Measurements from ENCODE around the gene RTN4R.

DNA sequence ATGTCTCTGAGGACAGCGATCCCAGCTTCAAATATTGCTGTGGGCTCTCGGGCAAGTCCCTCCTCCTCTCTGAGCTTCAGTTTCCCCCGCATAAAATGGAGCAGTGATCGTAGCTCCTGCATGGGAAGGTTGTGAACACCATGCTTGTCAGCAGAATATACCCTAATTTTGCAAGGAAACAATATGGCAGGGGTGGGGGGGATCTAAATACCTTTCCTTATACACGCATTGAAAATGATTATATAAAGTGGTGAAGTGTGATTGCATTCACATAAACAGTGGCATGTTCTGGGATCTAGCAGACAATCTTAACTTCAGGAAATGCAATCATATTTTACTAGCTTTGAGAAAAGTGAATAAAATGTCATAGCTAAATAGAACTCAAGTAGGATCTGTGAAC is 24.0 kb upstream of the RTN4R start:
- TF ChIP-seq, protein P1, sequence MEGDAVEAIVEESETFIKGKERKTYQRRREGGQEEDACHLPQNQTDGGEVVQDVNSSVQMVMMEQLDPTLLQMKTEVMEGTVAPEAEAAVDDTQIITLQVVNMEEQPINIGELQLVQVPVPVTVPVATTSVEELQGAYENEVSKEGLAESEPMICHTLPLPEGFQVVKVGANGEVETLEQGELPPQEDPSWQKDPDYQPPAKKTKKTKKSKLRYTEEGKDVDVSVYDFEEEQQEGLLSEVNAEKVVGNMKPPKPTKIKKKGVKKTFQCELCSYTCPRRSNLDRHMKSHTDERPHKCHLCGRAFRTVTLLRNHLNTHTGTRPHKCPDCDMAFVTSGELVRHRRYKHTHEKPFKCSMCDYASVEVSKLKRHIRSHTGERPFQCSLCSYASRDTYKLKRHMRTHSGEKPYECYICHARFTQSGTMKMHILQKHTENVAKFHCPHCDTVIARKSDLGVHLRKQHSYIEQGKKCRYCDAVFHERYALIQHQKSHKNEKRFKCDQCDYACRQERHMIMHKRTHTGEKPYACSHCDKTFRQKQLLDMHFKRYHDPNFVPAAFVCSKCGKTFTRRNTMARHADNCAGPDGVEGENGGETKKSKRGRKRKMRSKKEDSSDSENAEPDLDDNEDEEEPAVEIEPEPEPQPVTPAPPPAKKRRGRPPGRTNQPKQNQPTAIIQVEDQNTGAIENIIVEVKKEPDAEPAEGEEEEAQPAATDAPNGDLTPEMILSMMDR (IDR thresholded peaks at IDR 0.05), result no peak
- no peak for TF ChIP-seq POLR2AphosphoS5 (IDR thresholded peaks at IDR 0.05; ENCODE audit: low read depth, low read length)
- TF ChIP-seq SIN3A (IDR thresholded peaks at IDR 0.05; ENCODE audit: borderline replicate concordance, insufficient read depth, low read depth, low read length), result no peak

Measured in Panc1 (cell line).